Measurements from ENCODE around the gene BCL10. TPM values are rescaled to one million over a fixed set of nuclear protein-coding genes. Genes with fewer than 3 reads are reported as not detected.
A peak's percentile ranks its signal among the peaks of the same experiment; 100 is the strongest.
"Not testable (repeated sequence)": the region's sequence is repeated elsewhere in the genome, so short reads cannot be mapped to it uniquely, and the experiment has no call there.

BCL10 gene
- total RNA-seq, 1 experiment from 2014 or later, result 32.2 TPM

GRCh38 chr1:85268801-85269585, 7.4 kb downstream of the BCL10 start:
- Histone ChIP-seq H3K36me3 (ENCODE audit: insufficient read depth, low read length) (peaks cover 63% of the 10 kb centered on the region), H3K9ac (ENCODE audit: low read length) (no peak overlapping the region), H3K27ac (ENCODE audit: low read length) (no peak overlapping the region), H3K4me1 (ENCODE audit: low read length) (peaks cover 5% of the 10 kb centered on the region; the same call in 1 of the 2 replicates), H2AFZ (ENCODE audit: low read length) (no peak overlapping the region), H3K27me3 (ENCODE audit: low read length) (no peaks in the 10 kb centered on the region), H3K9me2 (replicated peaks; ENCODE audit: insufficient read depth, low read length) (no peaks in the 10 kb centered on the region), H3K4me2 (ENCODE audit: low read depth, low read length, poor library complexity, severe bottlenecking) (no peak overlapping the region), H4K20me1 (ENCODE audit: insufficient read depth, low read depth, low read length) (no peaks in the 10 kb centered on the region), H3K4me3 (ENCODE audit: low read length) (no peak overlapping the region), H3K79me2 (ENCODE audit: low read length) (peaks cover 60% of the 10 kb centered on the region), H3K9me3 (ENCODE audit: low read length) (no peaks in the 10 kb centered on the region)
- DNase-seq, result no peak

GRCh38 chr1:85267313-85267712, 9.1 kb downstream of the BCL10 start:
- H2AFZ ChIP-seq (ENCODE audit: low read length), result no peak overlapping the region
- H4K20me1 ChIP-seq (ENCODE audit: insufficient read depth, low read depth, low read length), result no peaks in the 10 kb centered on the region
- no peak overlapping the region for H3K4me2 ChIP-seq (ENCODE audit: low read depth, low read length, poor library complexity, severe bottlenecking)
- H3K27me3 ChIP-seq (ENCODE audit: low read length), result no peaks in the 10 kb centered on the region
- H3K4me3 ChIP-seq (ENCODE audit: low read length), result no peak overlapping the region
- no peaks in the 10 kb centered on the region for H3K9me3 ChIP-seq (ENCODE audit: low read length)
- peaks cover 66% of the 10 kb centered on the region for H3K36me3 ChIP-seq (ENCODE audit: insufficient read depth, low read length)
- H3K27ac ChIP-seq (ENCODE audit: low read length), result no peak overlapping the region
- no peaks in the 10 kb centered on the region for H3K9me2 ChIP-seq (replicated peaks; ENCODE audit: insufficient read depth, low read length)
- H3K4me1 ChIP-seq (ENCODE audit: low read length), result no peaks in the 10 kb centered on the region
- peaks cover 43% of the 10 kb centered on the region for H3K79me2 ChIP-seq (ENCODE audit: low read length)
- no peak overlapping the region for H3K9ac ChIP-seq (ENCODE audit: low read length)
- DNase-seq, result no peak

DNA sequence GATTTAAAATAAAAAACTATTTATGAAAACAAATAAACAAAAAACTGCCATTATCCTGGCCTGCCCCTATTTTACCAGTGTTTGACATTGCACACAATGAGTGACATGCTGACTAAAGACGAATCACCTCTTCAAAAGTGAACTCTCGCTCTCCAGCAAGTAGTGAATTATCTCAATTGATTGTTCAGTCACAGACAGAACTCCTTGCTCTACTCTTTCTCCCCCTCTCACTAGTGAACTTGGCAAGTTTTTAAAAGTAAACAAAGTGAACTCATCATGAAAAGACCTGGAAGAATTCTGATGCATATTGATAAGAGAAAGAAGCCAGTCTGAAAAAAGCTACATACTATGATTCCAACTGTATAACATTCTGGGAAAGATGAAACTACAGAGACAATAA, 12.3 kb downstream of the BCL10 start:
- Histone ChIP-seq H3K27me3 (ENCODE audit: low read length) (no peaks in the 10 kb centered on the region), H3K4me2 (ENCODE audit: low read depth, low read length, poor library complexity, severe bottlenecking) (no peak overlapping the region)

GRCh38 chr1:85262985-85263384, 13.4 kb downstream of the BCL10 start:
- Histone ChIP-seq H3K9ac (ENCODE audit: low read length) (no peak overlapping the region), H4K20me1 (ENCODE audit: insufficient read depth, low read depth, low read length) (peaks cover 13% of the 10 kb centered on the region), H3K9me2 (replicated peaks; ENCODE audit: insufficient read depth, low read length) (no peaks in the 10 kb centered on the region), H3K4me2 (ENCODE audit: low read depth, low read length, poor library complexity, severe bottlenecking) (no peak overlapping the region), H3K4me1 (ENCODE audit: low read length) (peaks cover 11% of the 10 kb centered on the region), H3K79me2 (ENCODE audit: low read length) (peaks cover 24% of the 10 kb centered on the region), H3K4me3 (ENCODE audit: low read length) (no peak overlapping the region), H3K36me3 (ENCODE audit: insufficient read depth, low read length) (peaks cover 42% of the 10 kb centered on the region; the same call in 1 of the 2 replicates), H2AFZ (ENCODE audit: low read length) (no peak overlapping the region), H3K27me3 (ENCODE audit: low read length) (no peaks in the 10 kb centered on the region), H3K27ac (ENCODE audit: low read length) (no peak overlapping the region), H3K9me3 (ENCODE audit: low read length) (no peaks in the 10 kb centered on the region)
- no peak for DNase-seq

More for the DNA sequence above, 12.3 kb downstream of the BCL10 start:
- Histone ChIP-seq H3K79me2 (ENCODE audit: low read length) (peaks cover 17% of the 10 kb centered on the region), H4K20me1 (ENCODE audit: insufficient read depth, low read depth, low read length) (peaks cover 2% of the 10 kb centered on the region; the same call in 1 of the 2 replicates), H3K9me2 (replicated peaks; ENCODE audit: insufficient read depth, low read length) (no peaks in the 10 kb centered on the region), H2AFZ (ENCODE audit: low read length) (no peak overlapping the region), H3K4me1 (ENCODE audit: low read length) (peaks cover 4% of the 10 kb centered on the region), H3K27ac (ENCODE audit: low read length) (no peak overlapping the region), H3K36me3 (ENCODE audit: insufficient read depth, low read length) (peaks cover 44% of the 10 kb centered on the region), H3K9me3 (ENCODE audit: low read length) (no peaks in the 10 kb centered on the region), H3K9ac (ENCODE audit: low read length) (no peak overlapping the region), H3K4me3 (ENCODE audit: low read length) (no peak overlapping the region)
- no peak for DNase-seq

GRCh38 chr1:85259912-85260274, 16.5 kb downstream of the BCL10 start:
- Histone ChIP-seq H3K4me1 (ENCODE audit: low read length) (peaks cover 12% of the 10 kb centered on the region), H2AFZ (ENCODE audit: low read length) (peak overlapping the region; percentile 88), H3K9ac (ENCODE audit: low read length) (0 out of 2 replicates have a peak overlapping the region, but pooled peaks have one; percentile 26), H3K79me2 (ENCODE audit: low read length) (peaks cover 25% of the 10 kb centered on the region), H3K27me3 (ENCODE audit: low read length) (no peaks in the 10 kb centered on the region), H3K27ac (ENCODE audit: low read length) (no peak overlapping the region), H4K20me1 (ENCODE audit: insufficient read depth, low read depth, low read length) (peaks cover 13% of the 10 kb centered on the region), H3K9me2 (replicated peaks; ENCODE audit: insufficient read depth, low read length) (no peaks in the 10 kb centered on the region), H3K4me2 (ENCODE audit: low read depth, low read length, poor library complexity, severe bottlenecking) (peak overlapping the region; percentile 82), H3K4me3 (ENCODE audit: low read length) (peak overlapping the region; percentile 23; the same call in 1 of the 2 replicates), H3K36me3 (ENCODE audit: insufficient read depth, low read length) (peaks cover 31% of the 10 kb centered on the region; the same call in 1 of the 2 replicates), H3K9me3 (ENCODE audit: low read length) (no peaks in the 10 kb centered on the region)
- no peak for DNase-seq

DNA sequence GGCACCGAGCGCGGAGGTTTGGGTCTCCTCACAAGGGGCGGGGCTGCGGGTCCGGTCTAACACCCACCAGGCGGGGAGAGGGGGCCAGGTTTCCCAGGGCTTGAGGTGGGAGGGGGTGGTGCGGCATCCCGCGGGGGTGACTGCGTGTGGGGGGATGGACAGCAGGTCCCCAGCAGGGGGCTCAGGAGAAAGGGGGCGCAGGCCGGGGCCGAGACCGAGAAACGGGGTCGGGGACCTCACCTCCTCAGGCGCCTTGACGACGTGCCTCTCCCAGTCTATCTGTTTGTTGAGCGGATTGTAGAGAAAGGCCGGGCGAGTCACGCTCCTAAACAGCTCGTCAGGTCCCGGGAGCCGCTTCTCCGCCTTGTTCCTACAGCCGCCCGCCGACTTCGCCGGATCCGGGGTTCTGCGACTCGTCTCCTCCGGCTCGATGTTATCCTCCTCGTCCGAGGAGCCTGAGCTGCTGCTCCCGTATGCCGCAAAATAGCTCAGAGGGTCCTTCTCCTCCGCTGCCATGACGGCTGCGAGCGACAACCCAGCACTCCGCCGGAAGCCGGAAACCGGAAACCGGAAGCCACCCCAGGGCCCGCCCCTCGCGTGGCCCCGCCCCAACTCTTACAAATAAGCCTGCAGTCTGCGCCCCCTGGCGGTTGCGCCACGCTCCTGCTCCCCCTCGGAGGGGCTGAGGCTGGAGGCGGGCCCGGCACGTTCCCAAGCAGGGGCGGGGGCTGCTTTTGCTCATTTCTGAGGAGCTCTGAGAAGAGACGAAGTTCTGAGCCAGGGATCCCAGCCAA, 17.1 kb downstream of the BCL10 start, which contains the start of gene C1orf52:
Gene C1orf52 (minus strand): TSS at position 545 of the 794 bp plus-strand sequence. CDS start 29 bp downstream, at position 516.
- Histone ChIP-seq H3K4me3 (ENCODE audit: low read length) (peak within 1 kb of the TSS; percentile 84), H3K27me3 (ENCODE audit: low read length) (no peaks in the 10 kb centered on the region), H3K4me1 (ENCODE audit: low read length) (peaks cover 12% of the 10 kb centered on the region), H4K20me1 (ENCODE audit: insufficient read depth, low read depth, low read length) (peaks cover 13% of the 10 kb centered on the region), H3K27ac (ENCODE audit: low read length) (no peak within 1 kb of the TSS), H3K4me2 (ENCODE audit: low read depth, low read length, poor library complexity, severe bottlenecking) (peak within 1 kb of the TSS; percentile 82), H2AFZ (ENCODE audit: low read length) (peak within 1 kb of the TSS; percentile 88), H3K79me2 (ENCODE audit: low read length) (peaks cover 30% of the 10 kb centered on the region), H3K9me3 (ENCODE audit: low read length) (no peaks in the 10 kb centered on the region), H3K9ac (ENCODE audit: low read length) (peak within 1 kb of the TSS; percentile 84), H3K9me2 (replicated peaks; ENCODE audit: insufficient read depth, low read length) (no peaks in the 10 kb centered on the region), H3K36me3 (ENCODE audit: insufficient read depth, low read length) (peaks cover 30% of the 10 kb centered on the region; the same call in 1 of the 2 replicates)
- DNase-seq, result peak; percentile 97

DNA sequence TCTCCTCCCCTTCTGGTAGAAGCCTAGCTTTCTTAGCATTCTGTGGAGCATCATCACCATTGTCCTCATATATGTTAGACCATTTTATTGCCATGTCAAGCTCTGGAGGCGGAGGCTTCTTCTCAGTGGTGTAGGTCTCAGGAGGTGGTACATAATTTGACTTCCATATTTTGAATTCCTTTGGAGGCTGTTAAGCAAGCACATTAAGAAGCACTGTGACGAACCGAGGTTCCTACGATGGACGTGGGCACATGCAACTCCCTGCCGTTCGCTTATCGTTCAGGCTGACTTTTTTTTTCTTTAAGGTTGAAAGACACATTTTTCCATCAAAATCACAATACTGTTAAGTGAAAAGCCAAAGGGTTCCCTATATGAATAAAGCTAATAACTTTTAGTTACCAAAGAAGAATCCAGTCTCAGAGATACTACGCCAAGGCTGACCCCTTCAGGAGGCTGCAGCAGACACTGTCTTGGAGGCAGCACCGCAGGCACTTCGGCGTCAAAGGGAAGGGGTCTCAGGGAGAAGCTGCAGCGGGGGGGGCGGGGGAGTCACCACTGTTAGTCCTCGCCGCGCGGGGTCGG, 17.8 kb downstream of the BCL10 start:
- H3K4me1 ChIP-seq (ENCODE audit: low read length), result peaks cover 12% of the 10 kb centered on the region
- H2AFZ ChIP-seq (ENCODE audit: low read length), result no peak overlapping the region
- H3K4me2 ChIP-seq (ENCODE audit: low read depth, low read length, poor library complexity, severe bottlenecking), result peak overlapping the region; percentile 82
- H3K27ac ChIP-seq (ENCODE audit: low read length), result no peak overlapping the region
- peak overlapping the region; percentile 84 for H3K4me3 ChIP-seq (ENCODE audit: low read length)
- peaks cover 36% of the 10 kb centered on the region for H3K79me2 ChIP-seq (ENCODE audit: low read length)
- no peaks in the 10 kb centered on the region for H3K9me2 ChIP-seq (replicated peaks; ENCODE audit: insufficient read depth, low read length)
- H3K9me3 ChIP-seq (ENCODE audit: low read length), result no peaks in the 10 kb centered on the region
- no peaks in the 10 kb centered on the region for H3K27me3 ChIP-seq (ENCODE audit: low read length)
- peaks cover 13% of the 10 kb centered on the region for H4K20me1 ChIP-seq (ENCODE audit: insufficient read depth, low read depth, low read length)
- DNase-seq, result no peak
- peaks cover 29% of the 10 kb centered on the region; the same call in 1 of the 2 replicates for H3K36me3 ChIP-seq (ENCODE audit: insufficient read depth, low read length)
- H3K9ac ChIP-seq (ENCODE audit: low read length), result peak overlapping the region; percentile 84

- peaks cover 26% of the 10 kb centered on the region; the same call in 1 of the 2 replicates for H3K36me3 ChIP-seq (ENCODE audit: insufficient read depth, low read length)
- DNase-seq; H3K27ac ChIP-seq (ENCODE audit: low read length); H2AFZ ChIP-seq (ENCODE audit: low read length); H3K79me2 ChIP-seq (ENCODE audit: low read length); H3K9ac ChIP-seq (ENCODE audit: low read length); H3K4me1 ChIP-seq (ENCODE audit: low read length); H4K20me1 ChIP-seq (ENCODE audit: insufficient read depth, low read depth, low read length); H3K4me2 ChIP-seq (ENCODE audit: low read depth, low read length, poor library complexity, severe bottlenecking); H3K4me3 ChIP-seq (ENCODE audit: low read length); H3K27me3 ChIP-seq (ENCODE audit: low read length); H3K9me2 ChIP-seq (replicated peaks; ENCODE audit: insufficient read depth, low read length); H3K9me3 ChIP-seq (ENCODE audit: low read length): not testable (repeated sequence)
Observed at GRCh38 chr1:85249042-85249441, 27.4 kb downstream of the BCL10 start.

Measured in Karpas-422 (cell line).